ENCODE data around the gene YY1AP1. TPM values are rescaled to one million over a fixed set of nuclear protein-coding genes. Genes with fewer than 3 reads are reported as not detected.
"Not testable (repeated sequence)": the region's sequence is repeated elsewhere in the genome, so short reads cannot be mapped to it uniquely, and the experiment has no call there.

The YY1AP1 gene
- polyA plus RNA-seq, 2 of the 4 experiments (the other 2 are of a cell fraction) = 34.2 to 91.5 TPM

- H3K4me1 ChIP-seq; H3K9me3 ChIP-seq; DNase-seq (ENCODE audit: low read depth in 1 of 2, low spot score in 1 of 2); H3K4me2 ChIP-seq; FAIRE-seq: not testable (repeated sequence)
- peak overlapping the region; percentile 62 for H3K4me3 ChIP-seq
- POLR2A ChIA-PET = interaction anchor here (0.5 kb wide), 1 partner anchor 279 kb away, joined by 5 read pairs; no protein-coding TSS in a partner anchor
- WGBS (ENCODE audit: missing lambda C conversion rate) = no CpG with 5 or more reads among the region's 33 CpGs
- CTCF ChIA-PET = interaction anchor here (0.7 to 1.1 kb wide), 2 partner anchors 9 to 23 kb away, joined by 3 read pairs; no protein-coding TSS in a partner anchor
- H3K27ac ChIP-seq = peak overlapping the region in 1 of 2 experiments; percentile 94; a peak in 2 of 6 replicates
- ATAC-seq = peak in 1 of 2 experiments; percentile 62; a peak in 5 of 6 replicates
These were observed 78.3 kb downstream of the YY1AP1 start for GRCh38 chr1:155610257-155610647.

GRCh38 chr1:155609515-155610256 is 78.9 kb downstream of the YY1AP1 start, which contains the start of gene MSTO1:
MSTO1 (plus strand) TSS chr1:155610218; CDS start chr1:155610249, 31 bp downstream.
- ChIA-PET CTCF (interaction anchor here (0.6 to 1.5 kb wide), 4 partner anchors 9 to 359 kb away, joined by 3 to 7 read pairs (median 3); no protein-coding TSS in a partner anchor), POLR2A (interaction anchor here (0.5 to 0.9 kb wide), 5 partner anchors 13 to 347 kb away, joined by 3 to 9 read pairs (median 4); partner anchors contain the start of gene SCAMP3)
- no peaks in the 10 kb centered on the region for H3K4me1 ChIP-seq
- 9% methylated on average over 42 of the region's 47 CpGs for WGBS (ENCODE audit: missing lambda C conversion rate)
- ATAC-seq = peak; percentile 97 to 99
- peak within 1 kb of the TSS; percentile 94 for H3K27ac ChIP-seq
- DNase-seq (ENCODE audit: low read depth in 1 of 2, low spot score in 1 of 2) = peak; percentile 93 to 98
- FAIRE-seq = no peak
- no peaks in the 10 kb centered on the region for H3K9me3 ChIP-seq
- peak within 1 kb of the TSS; percentile 69 for H3K4me2 ChIP-seq
- peak within 1 kb of the TSS; percentile 62 for H3K4me3 ChIP-seq
- TF ChIP-seq REST (IDR thresholded peaks at IDR 0.05) = no peak
- no peak for TF ChIP-seq ESRRA (IDR thresholded peaks at IDR 0.05; ENCODE audit: borderline replicate concordance, low read length)
- no peak for TF ChIP-seq HES2 (IDR thresholded peaks at IDR 0.05)
- no peak for TF ChIP-seq HOXA7 (CRISPR knock-in tag; IDR thresholded peaks at IDR 0.05)
- TF ChIP-seq EHMT2 (IDR thresholded peaks at IDR 0.05; ENCODE audit: low read depth) = no peak
- no peak for TF ChIP-seq RFX5 (IDR thresholded peaks at IDR 0.05)
- peak; percentile 80 for TF ChIP-seq POLR2A (IDR thresholded peaks at IDR 0.05; ENCODE audit: low read length)
- TF ChIP-seq CBX8 (IDR thresholded peaks at IDR 0.05) = no peak
- TF ChIP-seq TFCP2L1 (CRISPR knock-in tag; IDR thresholded peaks at IDR 0.05) = no peak
- TF ChIP-seq KDM1A (IDR thresholded peaks at IDR 0.05; ENCODE audit: low read depth) = no peak
- TF ChIP-seq EP300 (IDR thresholded peaks at IDR 0.05) = no peak
- TF ChIP-seq HMGXB4 (CRISPR knock-in tag; IDR thresholded peaks at IDR 0.05; ENCODE audit: borderline replicate concordance) = no peak
- TF ChIP-seq MAFK (IDR thresholded peaks at IDR 0.05; ENCODE audit: partially characterized antibody) = no peak
- TF ChIP-seq TP53 (CRISPR knock-in tag; IDR thresholded peaks at IDR 0.05) = 0 out of 2 replicates have a peak, but pooled peaks have one; percentile 15
- no peak for TF ChIP-seq ZSCAN20 (CRISPR knock-in tag; IDR thresholded peaks at IDR 0.05)
- TF ChIP-seq CTCF (IDR thresholded peaks at IDR 0.05) = no peak
- no peak for TF ChIP-seq ZC3H11A (IDR thresholded peaks at IDR 0.05)
- no peak for TF ChIP-seq PBX3 (IDR thresholded peaks at IDR 0.05)
- no peak for TF ChIP-seq SREBF2 (IDR thresholded peaks at IDR 0.05)
- TF ChIP-seq RARB (CRISPR knock-in tag; IDR thresholded peaks at IDR 0.05) = no peak
- TF ChIP-seq BHLHE40 (IDR thresholded peaks at IDR 0.05; ENCODE audit: low read depth, low read length) = no peak
- no peak for TF ChIP-seq CHD2 (IDR thresholded peaks at IDR 0.05; ENCODE audit: low read length, partially characterized antibody)
- no peak for TF ChIP-seq FOSL2 (IDR thresholded peaks at IDR 0.05)
- no peak for TF ChIP-seq FOSL2 (CRISPR knock-in tag; IDR thresholded peaks at IDR 0.05)
- TF ChIP-seq ZFP36 (IDR thresholded peaks at IDR 0.05; ENCODE audit: borderline replicate concordance, partially characterized antibody) = no peak
- 0 out of 2 replicates have a peak, but pooled peaks have one; percentile 44 for TF ChIP-seq FOSB (CRISPR knock-in tag; IDR thresholded peaks at IDR 0.05)
- TF ChIP-seq KDM5A (IDR thresholded peaks at IDR 0.05) = no peak
- peak; percentile 91 for TF ChIP-seq BCL3 (IDR thresholded peaks at IDR 0.05)

All from A549 (cell line).